ENCODE results near the gene FTCDNL1.

FTCDNL1 gene

DNA sequence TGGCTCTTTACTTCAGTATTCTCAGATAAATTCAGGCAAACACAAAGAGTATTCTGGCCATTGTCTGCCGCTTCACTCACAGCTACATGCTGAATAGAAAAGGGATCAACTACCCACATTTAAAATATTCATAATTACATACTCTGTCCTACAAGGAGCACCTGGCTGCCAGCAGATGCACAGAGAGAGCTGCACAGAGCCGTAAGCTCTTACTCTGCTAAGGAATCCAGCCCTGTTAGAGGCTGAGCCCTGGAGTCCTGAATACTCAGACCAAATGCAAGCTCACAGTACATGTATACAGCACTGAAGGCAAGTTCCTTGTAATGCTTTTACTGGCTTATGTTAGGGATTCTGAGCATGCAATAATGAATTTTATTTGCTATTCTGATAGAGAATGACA lies 80.3 kb downstream of the FTCDNL1 start:
- Histone ChIP-seq H3K79me2 (ENCODE audit: control insufficient read depth, insufficient read depth, low read length, poor library complexity) (no peaks in the 10 kb centered on the region), H2AFZ (ENCODE audit: insufficient read depth, low read length, poor library complexity) (no peak overlapping the region), H3K4me1 (ENCODE audit: control insufficient read depth in 1 of 2, insufficient read depth in 2 of 2, low read length in 2 of 2) (no peaks in the 10 kb centered on the region), H4K12ac (ENCODE audit: low read depth, low read length) (no peak overlapping the region), H2BK120ac (ENCODE audit: insufficient read depth, low read length, poor library complexity) (no peak overlapping the region), H3K27ac (ENCODE audit: low read depth, low read length) (no peak overlapping the region), H3K4me3 (ENCODE audit: low read depth, low read length) (no peak overlapping the region), H2BK5ac (ENCODE audit: low read depth, low read length, poor library complexity) (no peak overlapping the region), H4K91ac (ENCODE audit: low read depth, low read length) (no peak overlapping the region), H3K9ac (ENCODE audit: low read length) (no peak overlapping the region), H3K36me3 (ENCODE audit: control insufficient read depth in 1 of 2, insufficient read depth in 2 of 2, low read length in 2 of 2) (no peaks in the 10 kb centered on the region), H3K14ac (ENCODE audit: low read length) (no peak overlapping the region), H3K79me1 (ENCODE audit: low read length) (no peaks in the 10 kb centered on the region), H3K18ac (ENCODE audit: low read length) (no peak overlapping the region), H3K27me3 (ENCODE audit: insufficient read depth, low read length) (no peaks in the 10 kb centered on the region), H3K4me2 (ENCODE audit: low read length) (no peak overlapping the region), H3K9me3 (ENCODE audit: insufficient read depth, low read depth, low read length) (no peaks in the 10 kb centered on the region), H2AK5ac (ENCODE audit: low read length) (no peak overlapping the region), H3K4ac (ENCODE audit: low read depth, low read length) (no peak overlapping the region), H2BK12ac (ENCODE audit: low read length) (no peak overlapping the region), H4K8ac (ENCODE audit: low read depth, low read length) (no peak overlapping the region), H3K23ac (ENCODE audit: low read length) (no peak overlapping the region)
- peak in 1 of 2 donors; percentile 5 for DNase-seq
- WGBS (ENCODE audit: extremely low coverage, insufficient coverage, insufficient read length) = no CpG with 5 or more reads among the region's 2 CpGs

DNA sequence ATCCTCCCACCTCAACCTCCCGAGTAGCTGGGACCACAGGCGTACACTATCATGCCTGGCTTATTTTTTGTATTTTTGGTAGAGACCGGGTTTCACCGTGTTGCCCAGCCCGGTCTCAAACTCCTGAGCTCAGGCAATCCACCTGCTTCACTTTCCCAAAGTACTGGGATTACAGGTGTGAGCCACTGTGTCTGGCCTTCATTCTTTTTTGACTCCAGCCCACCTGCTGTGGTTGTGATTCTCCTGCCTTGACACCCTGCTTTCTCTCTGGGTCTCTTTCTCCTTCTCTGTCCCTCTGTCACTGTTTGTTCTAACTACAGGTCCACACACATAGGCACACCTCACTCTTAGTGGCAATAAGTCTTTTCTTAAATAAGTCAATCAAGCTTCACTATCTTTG lies 85.3 kb downstream of the FTCDNL1 start:
- no peak for DNase-seq
- no CpG with 5 or more reads among the region's 5 CpGs for WGBS (ENCODE audit: extremely low coverage, insufficient coverage, insufficient read length)
- no peak overlapping the region for H3K4me2 ChIP-seq (ENCODE audit: low read length)
- no peaks in the 10 kb centered on the region for H3K79me1 ChIP-seq (ENCODE audit: low read length)
- no peak overlapping the region for H2AK5ac ChIP-seq (ENCODE audit: low read length)
- H3K23ac ChIP-seq (ENCODE audit: low read length) = no peak overlapping the region
- H3K14ac ChIP-seq (ENCODE audit: low read length) = no peak overlapping the region
- H3K18ac ChIP-seq (ENCODE audit: low read length) = no peak overlapping the region
- no peaks in the 10 kb centered on the region for H3K4me1 ChIP-seq (ENCODE audit: control insufficient read depth in 1 of 2, insufficient read depth in 2 of 2, low read length in 2 of 2)
- no peak overlapping the region for H4K12ac ChIP-seq (ENCODE audit: low read depth, low read length)
- H4K8ac ChIP-seq (ENCODE audit: low read depth, low read length) = no peak overlapping the region
- H2AFZ ChIP-seq (ENCODE audit: insufficient read depth, low read length, poor library complexity) = no peak overlapping the region
- no peaks in the 10 kb centered on the region for H3K36me3 ChIP-seq (ENCODE audit: control insufficient read depth in 1 of 2, insufficient read depth in 2 of 2, low read length in 2 of 2)
- H2BK120ac ChIP-seq (ENCODE audit: insufficient read depth, low read length, poor library complexity) = no peak overlapping the region
- no peak overlapping the region for H3K4ac ChIP-seq (ENCODE audit: low read depth, low read length)
- no peak overlapping the region for H3K27ac ChIP-seq (ENCODE audit: low read depth, low read length)
- H3K79me2 ChIP-seq (ENCODE audit: control insufficient read depth, insufficient read depth, low read length, poor library complexity) = no peaks in the 10 kb centered on the region
- no peaks in the 10 kb centered on the region for H3K27me3 ChIP-seq (ENCODE audit: insufficient read depth, low read length)
- no peak overlapping the region for H3K9ac ChIP-seq (ENCODE audit: low read length)
- H3K9me3 ChIP-seq (ENCODE audit: insufficient read depth, low read depth, low read length) = no peaks in the 10 kb centered on the region
- no peak overlapping the region for H2BK5ac ChIP-seq (ENCODE audit: low read depth, low read length, poor library complexity)
- H4K91ac ChIP-seq (ENCODE audit: low read depth, low read length) = no peak overlapping the region
- H3K4me3 ChIP-seq (ENCODE audit: low read depth, low read length) = no peak overlapping the region
- H2BK12ac ChIP-seq (ENCODE audit: low read length) = no peak overlapping the region

DNA sequence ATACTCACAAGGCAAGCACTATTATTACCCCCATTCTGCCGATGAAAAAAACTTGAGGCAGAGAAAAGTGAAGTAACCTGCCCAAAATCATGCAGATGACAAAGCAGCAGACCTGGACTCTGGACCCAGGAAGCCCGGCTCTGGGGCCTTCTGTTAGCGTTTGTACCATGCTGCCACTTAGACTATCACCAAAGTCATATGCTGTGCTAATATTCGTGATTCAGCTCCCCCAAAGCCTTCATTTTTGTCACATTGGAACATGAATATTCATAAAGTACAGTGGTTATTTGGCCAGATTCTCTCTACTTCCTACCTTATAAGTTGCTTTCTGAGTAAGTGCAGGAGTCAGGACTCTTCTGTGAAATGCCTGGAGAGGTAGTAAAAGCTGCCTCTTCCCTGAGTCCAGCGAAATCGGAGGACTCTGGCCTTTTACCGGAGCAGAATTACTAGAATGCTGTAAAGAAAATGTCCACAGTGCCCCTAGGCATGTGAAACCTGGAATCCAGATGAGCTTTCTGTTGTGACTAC lies 86.7 kb downstream of the FTCDNL1 start:
- H2BK120ac ChIP-seq (ENCODE audit: insufficient read depth, low read length, poor library complexity) = no peak overlapping the region
- H3K23ac ChIP-seq (ENCODE audit: low read length) = no peak overlapping the region
- no peak overlapping the region for H3K27ac ChIP-seq (ENCODE audit: low read depth, low read length)
- H3K4ac ChIP-seq (ENCODE audit: low read depth, low read length) = no peak overlapping the region
- peak in 1 of 2 donors; percentile 4 for DNase-seq
- H3K4me2 ChIP-seq (ENCODE audit: low read length) = no peak overlapping the region
- no peak overlapping the region for H4K12ac ChIP-seq (ENCODE audit: low read depth, low read length)
- no peak overlapping the region for H4K91ac ChIP-seq (ENCODE audit: low read depth, low read length)
- H3K9me3 ChIP-seq (ENCODE audit: insufficient read depth, low read depth, low read length) = no peaks in the 10 kb centered on the region
- H3K4me3 ChIP-seq (ENCODE audit: low read depth, low read length) = no peak overlapping the region
- H2BK5ac ChIP-seq (ENCODE audit: low read depth, low read length, poor library complexity) = no peak overlapping the region
- H2AFZ ChIP-seq (ENCODE audit: insufficient read depth, low read length, poor library complexity) = no peak overlapping the region
- H3K79me1 ChIP-seq (ENCODE audit: low read length) = no peaks in the 10 kb centered on the region
- no peak overlapping the region for H3K18ac ChIP-seq (ENCODE audit: low read length)
- no peaks in the 10 kb centered on the region for H3K79me2 ChIP-seq (ENCODE audit: control insufficient read depth, insufficient read depth, low read length, poor library complexity)
- H4K8ac ChIP-seq (ENCODE audit: low read depth, low read length) = no peak overlapping the region
- WGBS (ENCODE audit: extremely low coverage, insufficient coverage, insufficient read length) = no CpG with 5 or more reads among the region's 7 CpGs
- no peak overlapping the region for H3K9ac ChIP-seq (ENCODE audit: low read length)
- H3K4me1 ChIP-seq (ENCODE audit: control insufficient read depth in 1 of 2, insufficient read depth in 2 of 2, low read length in 2 of 2) = no peaks in the 10 kb centered on the region
- H2AK5ac ChIP-seq (ENCODE audit: low read length) = no peak overlapping the region
- H3K14ac ChIP-seq (ENCODE audit: low read length) = no peak overlapping the region
- no peaks in the 10 kb centered on the region for H3K27me3 ChIP-seq (ENCODE audit: insufficient read depth, low read length)
- H2BK12ac ChIP-seq (ENCODE audit: low read length) = no peak overlapping the region
- no peaks in the 10 kb centered on the region for H3K36me3 ChIP-seq (ENCODE audit: control insufficient read depth in 1 of 2, insufficient read depth in 2 of 2, low read length in 2 of 2)

DNA sequence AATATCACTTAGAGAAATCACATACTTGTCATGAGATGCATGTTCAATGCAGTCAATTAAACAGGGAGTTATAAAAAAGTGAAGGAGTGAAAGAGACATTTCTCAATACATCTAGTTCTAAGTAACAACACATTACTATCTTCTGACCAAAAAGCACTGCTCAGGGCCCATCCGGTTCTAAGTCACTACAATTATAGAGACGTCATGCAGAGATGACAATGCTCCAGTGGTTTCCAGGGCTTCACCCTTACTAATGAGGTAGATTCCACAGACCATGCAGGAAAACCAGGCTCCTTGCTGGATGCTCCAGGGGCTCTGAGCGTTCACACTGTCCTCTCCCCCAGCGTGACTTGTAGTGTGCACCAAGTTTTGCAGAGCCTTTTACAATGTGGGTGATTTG lies 88.0 kb downstream of the FTCDNL1 start:
- Histone ChIP-seq H3K27ac (ENCODE audit: low read depth, low read length) (no peak overlapping the region), H3K18ac (ENCODE audit: low read length) (no peak overlapping the region), H2BK120ac (ENCODE audit: insufficient read depth, low read length, poor library complexity) (no peak overlapping the region), H3K27me3 (ENCODE audit: insufficient read depth, low read length) (no peaks in the 10 kb centered on the region), H2BK5ac (ENCODE audit: low read depth, low read length, poor library complexity) (no peak overlapping the region), H3K4ac (ENCODE audit: low read depth, low read length) (no peak overlapping the region), H2AFZ (ENCODE audit: insufficient read depth, low read length, poor library complexity) (no peak overlapping the region), H3K14ac (ENCODE audit: low read length) (no peak overlapping the region), H4K8ac (ENCODE audit: low read depth, low read length) (no peak overlapping the region), H3K4me2 (ENCODE audit: low read length) (no peak overlapping the region), H3K4me3 (ENCODE audit: low read depth, low read length) (no peak overlapping the region), H2AK5ac (ENCODE audit: low read length) (no peak overlapping the region), H3K9ac (ENCODE audit: low read length) (no peak overlapping the region), H3K23ac (ENCODE audit: low read length) (no peak overlapping the region), H3K9me3 (ENCODE audit: insufficient read depth, low read depth, low read length) (no peaks in the 10 kb centered on the region), H4K12ac (ENCODE audit: low read depth, low read length) (no peak overlapping the region), H3K79me2 (ENCODE audit: control insufficient read depth, insufficient read depth, low read length, poor library complexity) (no peaks in the 10 kb centered on the region), H4K91ac (ENCODE audit: low read depth, low read length) (no peak overlapping the region), H3K4me1 (ENCODE audit: control insufficient read depth in 1 of 2, insufficient read depth in 2 of 2, low read length in 2 of 2) (no peaks in the 10 kb centered on the region), H3K79me1 (ENCODE audit: low read length) (no peaks in the 10 kb centered on the region), H2BK12ac (ENCODE audit: low read length) (no peak overlapping the region), H3K36me3 (ENCODE audit: control insufficient read depth in 1 of 2, insufficient read depth in 2 of 2, low read length in 2 of 2) (no peaks in the 10 kb centered on the region)
- WGBS (ENCODE audit: extremely low coverage, insufficient coverage, insufficient read length) = no CpG with 5 or more reads among the region's 4 CpGs
- DNase-seq = no peak

Measured in trophoblast cell (in vitro differentiated cells and primary cell).